Mucosa of descending colon (tissue), 3 donors: Measurements from ENCODE around the gene EVI5L. TPM values are rescaled to one million over a fixed set of nuclear protein-coding genes. Genes with fewer than 3 reads are reported as not detected.

Experiments used
- ATAC-seq: fragments of 200-7000 bp; cut with Tn5 transposase; one replicate; pipeline ENCODE4 v1.9.1; 2020; ENCODE audit warnings: mild to moderate bottlenecking, moderate library complexity
- DNase-seq, 3 donors: peaks; one replicate each; pipeline ENCODE4 v3.0.0-alpha.2; 2020
- H3K36me3 ChIP-seq: fragments of 200-600 bp; one replicate; pipeline ENCODE4 v1.8.0; 2021; ENCODE audit warnings: low read depth, mild to moderate bottlenecking
- H3K4me1 ChIP-seq: fragments of 200-600 bp; one replicate; pipeline ENCODE4 v1.8.0; 2021; ENCODE audit warnings: low read depth, mild to moderate bottlenecking
- H3K4me3 ChIP-seq: fragments of 200-600 bp; one replicate; pipeline ENCODE4 v1.8.0; 2021; ENCODE audit warnings: mild to moderate bottlenecking
- H3K9me3 ChIP-seq: fragments of 200-600 bp; one replicate; pipeline ENCODE4 v1.8.0; 2021; ENCODE audit warnings: mild to moderate bottlenecking
- CTCF ChIP-seq: fragments of 200-600 bp; IDR thresholded peaks from one replicate; pipeline ENCODE4 v1.8.0; 2022; ENCODE audit warnings: antibody characterized with exemption, mild to moderate bottlenecking
- intact Hi-C, 2 donors: fragments of 100-400 bp; cut with DNase I in 1 of 2; cut with micrococcal nuclease in 1 of 2; formaldehyde crosslinking; loops; one replicate each; pipeline versions ENCODE4 v1.11.0 to v1.11.1; 2022; cut with DNase I, micrococcal nuclease
- total RNA-seq, 3 donors: library from RNA; stranded (reverse); fragmentation: NEBNext Ultra II Directional in 2 of 3; extraction: Animal tissue kit (Norgen Biotek cat#: 25700) in 2 of 3; gene quantifications; one replicate each; pipeline versions ENCODE4 v1.2.1 to v1.2.4, GENCODE V29; 2021 to 2023
- donor health status: DM: no; HTN: no; CAD: no; lungs with moderate emphysema.
- donor health status: DM: no; HTN: no; CAD: no.
- donor health status: DM: no; HTN: yes; CAD: no.

The EVI5L gene
- total RNA-seq, 3 donors from 2014 or later = 8.3 to 17.6 (median 11.4) TPM

GRCh38 chr19:7908742-7909461 lies 78.9 kb downstream of the EVI5L start:
- Histone ChIP-seq H3K4me3 (no peak overlapping the region), H3K9me3 (no peaks in the 10 kb centered on the region), H3K4me1 (peaks cover 8% of the 10 kb centered on the region), H3K36me3 (peaks cover 20% of the 10 kb centered on the region)
- DNase-seq (no peak), ATAC-seq (no peak)
- TF ChIP-seq CTCF = no peak
- intact Hi-C loops = loop anchor here in 1 of 2 donors (10.0 kb wide), 1 partner anchor 54 kb away; no protein-coding TSS in a partner anchor

DNA sequence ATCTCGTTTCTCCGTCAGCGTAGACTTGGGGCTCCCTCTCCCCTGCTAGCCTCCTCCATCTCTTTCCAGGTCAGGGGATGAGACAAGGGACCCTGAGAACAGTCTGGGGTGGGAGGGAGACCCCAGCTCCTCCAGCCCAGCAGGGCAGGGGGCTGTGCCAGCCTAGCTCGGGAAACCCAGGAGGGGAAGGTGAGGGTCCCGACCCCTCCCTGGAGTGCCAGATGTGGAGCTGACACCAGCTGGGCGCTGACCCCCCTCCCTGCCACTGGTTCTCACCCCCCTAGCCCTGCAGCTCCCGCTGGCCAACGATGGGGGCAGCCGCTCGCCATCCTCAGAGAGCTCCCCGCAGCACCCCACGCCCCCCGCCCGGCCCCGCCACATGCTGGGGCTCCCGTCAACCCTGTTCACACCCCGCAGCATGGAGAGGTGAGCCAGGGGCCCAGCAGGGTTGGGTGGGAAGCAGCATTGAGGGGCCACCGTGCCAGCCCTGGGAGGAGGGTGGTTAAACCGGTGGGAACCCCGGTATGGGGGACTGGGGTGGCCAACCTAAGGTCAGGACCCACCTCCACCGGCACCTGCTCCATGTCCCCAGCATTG lies 79.6 kb downstream of the EVI5L start:
- intact Hi-C loops = loop anchor here in 1 of 2 donors (10.0 kb wide), 1 partner anchor 55 kb away; no protein-coding TSS in a partner anchor
- no peak overlapping the region for H3K4me3 ChIP-seq
- H3K9me3 ChIP-seq = no peaks in the 10 kb centered on the region
- TF ChIP-seq CTCF = no peak
- ATAC-seq (no peak), DNase-seq (no peak)
- peaks cover 20% of the 10 kb centered on the region for H3K36me3 ChIP-seq
- H3K4me1 ChIP-seq = peaks cover 6% of the 10 kb centered on the region

GRCh38 chr19:7910321-7911161 lies 80.5 kb downstream of the EVI5L start:
- intact Hi-C loops = no loop called here
- peak in 2 of 3 donors; percentile 26 to 51 for DNase-seq
- no peak overlapping the region for H3K4me3 ChIP-seq
- H3K4me1 ChIP-seq = peaks cover under 1% of the 10 kb centered on the region
- no peak for TF ChIP-seq CTCF
- H3K9me3 ChIP-seq = no peaks in the 10 kb centered on the region
- no peak for ATAC-seq
- H3K36me3 ChIP-seq = peaks cover 20% of the 10 kb centered on the region

GRCh38 chr19:7911508-7912143 lies 81.6 kb downstream of the EVI5L start:
- H3K4me1 ChIP-seq = peaks cover 10% of the 10 kb centered on the region
- DNase-seq = peak in 1 of 3 donors; percentile 25
- no peak overlapping the region for H3K4me3 ChIP-seq
- peaks cover 20% of the 10 kb centered on the region for H3K36me3 ChIP-seq
- ATAC-seq = no peak
- no peak for TF ChIP-seq CTCF
- H3K9me3 ChIP-seq = no peaks in the 10 kb centered on the region
- intact Hi-C loops = no loop called here

DNA sequence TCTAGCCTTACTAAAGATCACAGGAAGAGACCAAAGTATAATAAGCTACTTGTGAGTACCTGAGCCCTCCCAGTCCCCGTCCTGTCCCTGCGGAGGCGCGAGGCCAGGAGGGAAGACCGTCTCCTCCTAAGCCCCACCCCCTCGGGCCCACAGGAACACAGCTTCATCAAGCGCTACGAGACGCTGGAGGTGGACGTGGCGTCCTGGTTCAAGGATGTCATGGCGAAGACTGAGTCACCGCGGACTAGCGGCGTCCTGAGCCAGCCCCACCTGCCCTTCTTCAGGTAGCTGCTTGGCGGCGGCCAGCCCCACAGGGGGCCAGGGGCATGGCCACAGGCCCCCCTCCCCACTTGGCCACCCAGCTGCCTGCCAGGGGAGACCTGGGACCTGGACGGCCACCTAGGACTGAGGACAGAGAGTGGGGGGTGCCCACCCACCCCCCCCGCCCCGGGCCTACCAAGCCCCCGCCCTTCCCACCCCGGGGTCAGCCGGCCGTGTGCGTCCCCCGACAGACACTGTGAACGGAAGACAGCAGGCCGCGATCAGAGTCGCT lies 82.2 kb downstream of the EVI5L start:
- DNase-seq (peak in 2 of 3 donors; percentile 31 to 50), ATAC-seq (no peak)
- H3K36me3 ChIP-seq = peaks cover 20% of the 10 kb centered on the region
- H3K9me3 ChIP-seq = no peaks in the 10 kb centered on the region
- H3K4me3 ChIP-seq = no peak overlapping the region
- peaks cover 15% of the 10 kb centered on the region for H3K4me1 ChIP-seq
- intact Hi-C loops = no loop called here
- TF ChIP-seq CTCF = no peak
